ENCODE measurements around the gene B3GNT3.
A peak's percentile ranks its signal among the peaks of the same experiment; 100 is the strongest.

B3GNT3 gene

GRCh38 chr19:17836530-17836929 is 41.6 kb downstream of the B3GNT3 start:
- no peak for DNase-seq

GRCh38 chr19:17837972-17838371 is 43.0 kb downstream of the B3GNT3 start:
- DNase-seq = no peak

- no peak for DNase-seq
These were observed 45.1 kb downstream of the B3GNT3 start for GRCh38 chr19:17840019-17840418.

GRCh38 chr19:17841371-17841809 is 46.5 kb downstream of the B3GNT3 start:
- DNase-seq = no peak

GRCh38 chr19:17841810-17842662 is 47.1 kb downstream of the B3GNT3 start:
- DNase-seq = peak; percentile 60 to 65

GRCh38 chr19:17842663-17843291 is 47.8 kb downstream of the B3GNT3 start:
- no peak for DNase-seq

- no peak for DNase-seq
These were observed 48.4 kb downstream of the B3GNT3 start for GRCh38 chr19:17843292-17843827.

- DNase-seq = no peak
These were observed 49.1 kb downstream of the B3GNT3 start for GRCh38 chr19:17843908-17844490.

- DNase-seq = no peak
These were observed 51.2 kb downstream of the B3GNT3 start for GRCh38 chr19:17846146-17846545.

- peak; percentile 92 for DNase-seq
These were observed 52.8 kb downstream of the B3GNT3 start, which contains the start of gene JAK3 for GRCh38 chr19:17847538-17848366. JAK3 (minus strand) TSS chr19:17847982; CDS start chr19:17844417, 3,565 bp downstream.

GRCh38 chr19:17848595-17849292 is 53.8 kb downstream of the B3GNT3 start:
- DNase-seq = no peak

GRCh38 chr19:17854061-17854460 is 59.1 kb downstream of the B3GNT3 start:
- no peak for DNase-seq

GRCh38 chr19:17855280-17856152 is 60.6 kb downstream of the B3GNT3 start:
- DNase-seq = peak; percentile 82 to 93

- peak; percentile 97 to 99 for DNase-seq
These were observed 64.8 kb downstream of the B3GNT3 start, which contains the start of gene RPL18A for GRCh38 chr19:17859533-17860330. RPL18A (plus strand) TSS chr19:17859910; CDS start chr19:17859957, 47 bp downstream.

GRCh38 chr19:17860331-17860992 is 65.5 kb downstream of the B3GNT3 start:
- no peak for DNase-seq

- DNase-seq = no peak
These were observed 66.0 kb downstream of the B3GNT3 start for GRCh38 chr19:17860993-17861360.

- DNase-seq = no peak
These were observed 66.8 kb downstream of the B3GNT3 start for GRCh38 chr19:17861542-17862402.
